Upper lobe of right lung (tissue), 1 donor: ENCODE data around the gene MLLT10. TPM values are rescaled to one million over a fixed set of nuclear protein-coding genes. Genes with fewer than 3 reads are reported as not detected.

Source experiments
- ATAC-seq: fragments of 200-7000 bp; cut with Tn5 transposase; one replicate; pipeline ENCODE4 v1.9.1; 2020; ENCODE audit warnings: mild to moderate bottlenecking, moderate library complexity
- DNase-seq: peaks from one replicate; pipeline ENCODE4 v3.0.0-alpha.2; 2020
- H3K27ac ChIP-seq: fragments of 200-600 bp; one replicate; pipeline ENCODE4 v1.8.0; 2022
- H3K27me3 ChIP-seq: fragments of 200-600 bp; one replicate; pipeline ENCODE4 v1.8.0; 2022; ENCODE audit warnings: mild to moderate bottlenecking
- H3K36me3 ChIP-seq: fragments of 200-600 bp; one replicate; pipeline ENCODE4 v1.8.0; 2022
- H3K4me1 ChIP-seq: fragments of 200-600 bp; one replicate; pipeline ENCODE4 v1.8.0; 2022
- H3K4me3 ChIP-seq: fragments of 200-600 bp; one replicate; pipeline ENCODE4 v1.8.0; 2022; ENCODE audit warnings: mild to moderate bottlenecking
- H3K9me3 ChIP-seq: fragments of 200-600 bp; one replicate; pipeline ENCODE4 v1.8.0; 2022
- CTCF ChIP-seq: fragments of 200-600 bp; IDR thresholded peaks from one replicate; pipeline ENCODE4 v1.8.0; 2022; ENCODE audit warnings: antibody characterized with exemption
- intact Hi-C: fragments of 100-400 bp; cut with DNase I; formaldehyde crosslinking; loops from one replicate; pipeline ENCODE4 v1.11.0; 2022
- total RNA-seq: library from RNA; stranded (reverse); fragmentation: NEBNext Ultra II Directional; extraction: Animal tissue kit (Norgen Biotek cat#: 25700); gene quantifications from one replicate; pipeline ENCODE4 v1.2.1, GENCODE V29; 2021
- donor health status: DM: no; HTN: yes; CAD: no; lungs with severe emphysema.

Gene MLLT10
- total RNA-seq, 1 donor from 2014 or later = 60.6 TPM

GRCh38 chr10:21600804-21601433 is 66.9 kb downstream of the MLLT10 start:
- H3K27ac ChIP-seq = no peak overlapping the region
- intact Hi-C loops = no loop called here
- DNase-seq = no peak
- no peaks in the 10 kb centered on the region for H3K27me3 ChIP-seq
- H3K36me3 ChIP-seq = peaks cover 8% of the 10 kb centered on the region
- H3K4me3 ChIP-seq = no peak overlapping the region
- no peak for TF ChIP-seq CTCF
- H3K4me1 ChIP-seq = peaks cover 9% of the 10 kb centered on the region
- ATAC-seq = no peak
- H3K9me3 ChIP-seq = no peaks in the 10 kb centered on the region

GRCh38 chr10:21602313-21602712 is 68.3 kb downstream of the MLLT10 start:
- H3K4me3 ChIP-seq = no peak overlapping the region
- TF ChIP-seq CTCF = no peak
- DNase-seq (no peak), ATAC-seq (no peak)
- no peak overlapping the region for H3K27ac ChIP-seq
- H3K9me3 ChIP-seq = no peaks in the 10 kb centered on the region
- peaks cover 8% of the 10 kb centered on the region for H3K36me3 ChIP-seq
- no peaks in the 10 kb centered on the region for H3K27me3 ChIP-seq
- intact Hi-C loops = no loop called here
- peaks cover 9% of the 10 kb centered on the region for H3K4me1 ChIP-seq

DNA sequence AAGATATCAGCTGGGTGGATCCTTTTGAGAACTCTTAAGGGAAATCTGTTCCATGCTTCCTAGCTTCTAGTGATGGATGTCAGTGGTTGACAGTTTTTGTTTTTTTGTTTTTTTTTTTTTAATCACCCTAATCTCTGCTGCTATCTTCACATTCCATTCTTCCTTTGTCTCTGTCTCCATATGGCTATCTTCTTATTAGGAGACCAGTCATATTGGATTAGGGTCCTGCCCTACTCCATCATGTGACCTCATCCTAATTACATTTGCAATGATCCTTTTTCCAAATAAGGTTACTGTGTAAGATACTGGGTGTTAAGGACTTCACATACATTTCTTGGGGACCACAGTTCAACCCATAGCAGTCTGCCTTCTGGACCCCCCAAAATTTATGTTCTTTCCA is 69.7 kb downstream of the MLLT10 start:
- DNase-seq = no peak
- intact Hi-C loops = no loop called here
- no peak for TF ChIP-seq CTCF

DNA sequence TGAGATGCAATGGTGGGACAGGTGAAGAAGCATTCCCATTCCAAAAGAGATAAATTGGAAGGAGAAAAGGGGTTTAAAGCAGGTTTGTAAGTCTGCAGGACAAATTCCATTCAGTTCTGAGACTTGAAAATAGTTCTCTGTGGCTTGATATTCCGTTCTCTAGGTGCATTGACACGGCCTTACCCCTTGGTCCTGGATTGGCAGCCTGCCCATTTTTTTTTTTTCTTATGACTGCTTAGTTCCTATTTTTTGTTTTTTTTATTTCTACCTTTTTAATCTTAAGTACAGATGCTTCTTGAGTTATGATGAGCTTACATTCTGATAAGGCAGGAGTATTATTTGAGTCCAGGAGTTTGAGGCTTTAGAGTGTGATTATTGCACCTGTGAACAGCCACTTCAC is 70.6 kb downstream of the MLLT10 start:
- Histone ChIP-seq H3K4me1 (peaks cover 5% of the 10 kb centered on the region), H3K9me3 (no peaks in the 10 kb centered on the region), H3K27ac (no peak overlapping the region), H3K27me3 (no peaks in the 10 kb centered on the region), H3K4me3 (no peak overlapping the region), H3K36me3 (no peaks in the 10 kb centered on the region)
- DNase-seq (no peak), ATAC-seq (no peak)
- intact Hi-C loops = no loop called here
- no peak for TF ChIP-seq CTCF

More for the DNA sequence above, 69.7 kb downstream of the MLLT10 start:
- H3K27ac ChIP-seq = no peak overlapping the region
- H3K9me3 ChIP-seq = no peaks in the 10 kb centered on the region
- peaks cover 9% of the 10 kb centered on the region for H3K4me1 ChIP-seq
- ATAC-seq = no peak
- H3K27me3 ChIP-seq = no peaks in the 10 kb centered on the region
- H3K36me3 ChIP-seq = peaks cover 1% of the 10 kb centered on the region
- H3K4me3 ChIP-seq = no peak overlapping the region

DNA sequence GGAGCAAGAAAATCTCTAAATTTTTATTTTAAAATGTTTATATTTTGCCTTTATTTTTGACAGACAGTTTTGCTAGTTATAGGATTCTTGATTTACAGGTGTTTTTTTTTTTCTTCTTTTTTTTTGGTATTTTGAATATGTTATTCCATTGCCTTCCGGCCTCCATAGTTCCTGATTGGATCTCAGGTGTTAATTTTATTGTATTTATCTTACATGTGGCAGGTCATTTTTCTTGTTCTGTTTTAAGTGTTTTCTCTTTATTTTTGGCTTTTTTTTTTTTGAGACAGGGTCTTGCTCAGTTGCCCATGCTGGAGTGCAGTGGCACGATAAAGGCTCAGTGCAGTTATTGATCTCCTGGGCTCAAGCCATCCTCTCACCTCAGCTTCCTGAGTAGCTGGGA is 73.9 kb downstream of the MLLT10 start:
- TF ChIP-seq CTCF = no peak
- no peaks in the 10 kb centered on the region for H3K27me3 ChIP-seq
- intact Hi-C loops = no loop called here
- no peaks in the 10 kb centered on the region for H3K9me3 ChIP-seq
- no peaks in the 10 kb centered on the region for H3K4me1 ChIP-seq
- DNase-seq = no peak
- H3K36me3 ChIP-seq = peaks cover 9% of the 10 kb centered on the region
- no peak overlapping the region for H3K4me3 ChIP-seq
- H3K27ac ChIP-seq = no peak overlapping the region
- ATAC-seq = no peak

GRCh38 chr10:21614000-21614399 is 80.0 kb downstream of the MLLT10 start:
- Histone ChIP-seq H3K9me3 (no peaks in the 10 kb centered on the region), H3K27me3 (no peaks in the 10 kb centered on the region), H3K27ac (no peak overlapping the region), H3K4me3 (no peak overlapping the region), H3K36me3 (peaks cover 21% of the 10 kb centered on the region), H3K4me1 (no peaks in the 10 kb centered on the region)
- no peak for TF ChIP-seq CTCF
- DNase-seq (no peak), ATAC-seq (no peak)
- intact Hi-C loops = no loop called here
